ENCODE results near the gene HS3ST3A1.

The HS3ST3A1 gene

GRCh38 chr17:13544765-13545164, 57.0 kb downstream of the HS3ST3A1 start:
- Histone ChIP-seq H3K9ac (ENCODE audit: low read depth, low read length) (no peak overlapping the region), H3K9me3 (ENCODE audit: control insufficient read depth, insufficient read depth, low read length) (no peaks in the 10 kb centered on the region), H3K36me3 (ENCODE audit: control insufficient read depth, insufficient read depth, low read length) (no peaks in the 10 kb centered on the region), H3K4me3 (ENCODE audit: low read depth, low read length) (no peak overlapping the region), H3K4me1 (ENCODE audit: control insufficient read depth, insufficient read depth, low read length) (peaks cover 2% of the 10 kb centered on the region), H3K27me3 (ENCODE audit: control insufficient read depth, insufficient read depth, low read length) (no peaks in the 10 kb centered on the region)

GRCh38 chr17:13544292-13544691, 57.4 kb downstream of the HS3ST3A1 start:
- Histone ChIP-seq H3K4me1 (ENCODE audit: control insufficient read depth, insufficient read depth, low read length) (peaks cover 2% of the 10 kb centered on the region), H3K27me3 (ENCODE audit: control insufficient read depth, insufficient read depth, low read length) (no peaks in the 10 kb centered on the region), H3K9me3 (ENCODE audit: control insufficient read depth, insufficient read depth, low read length) (no peaks in the 10 kb centered on the region), H3K36me3 (ENCODE audit: control insufficient read depth, insufficient read depth, low read length) (no peaks in the 10 kb centered on the region), H3K9ac (ENCODE audit: low read depth, low read length) (no peak overlapping the region), H3K4me3 (ENCODE audit: low read depth, low read length) (no peak overlapping the region)

- Histone ChIP-seq H3K4me3 (ENCODE audit: low read depth, low read length) (no peak overlapping the region), H3K9ac (ENCODE audit: low read depth, low read length) (no peak overlapping the region), H3K9me3 (ENCODE audit: control insufficient read depth, insufficient read depth, low read length) (no peaks in the 10 kb centered on the region), H3K27me3 (ENCODE audit: control insufficient read depth, insufficient read depth, low read length) (no peaks in the 10 kb centered on the region), H3K36me3 (ENCODE audit: control insufficient read depth, insufficient read depth, low read length) (no peaks in the 10 kb centered on the region), H3K4me1 (ENCODE audit: control insufficient read depth, insufficient read depth, low read length) (peaks cover 2% of the 10 kb centered on the region)
Observed at GRCh38 chr17:13542636-13543035, 59.1 kb downstream of the HS3ST3A1 start.

- Histone ChIP-seq H3K36me3 (ENCODE audit: control insufficient read depth, insufficient read depth, low read length) (no peaks in the 10 kb centered on the region), H3K27me3 (ENCODE audit: control insufficient read depth, insufficient read depth, low read length) (no peaks in the 10 kb centered on the region), H3K4me1 (ENCODE audit: control insufficient read depth, insufficient read depth, low read length) (peaks cover 2% of the 10 kb centered on the region), H3K9ac (ENCODE audit: low read depth, low read length) (no peak overlapping the region), H3K9me3 (ENCODE audit: control insufficient read depth, insufficient read depth, low read length) (no peaks in the 10 kb centered on the region), H3K4me3 (ENCODE audit: low read depth, low read length) (no peak overlapping the region)
Observed at GRCh38 chr17:13541032-13541480, 60.7 kb downstream of the HS3ST3A1 start.

GRCh38 chr17:13540546-13540945, 61.2 kb downstream of the HS3ST3A1 start:
- Histone ChIP-seq H3K36me3 (ENCODE audit: control insufficient read depth, insufficient read depth, low read length) (no peaks in the 10 kb centered on the region), H3K4me3 (ENCODE audit: low read depth, low read length) (no peak overlapping the region), H3K27me3 (ENCODE audit: control insufficient read depth, insufficient read depth, low read length) (no peaks in the 10 kb centered on the region), H3K4me1 (ENCODE audit: control insufficient read depth, insufficient read depth, low read length) (peaks cover 2% of the 10 kb centered on the region), H3K9ac (ENCODE audit: low read depth, low read length) (no peak overlapping the region), H3K9me3 (ENCODE audit: control insufficient read depth, insufficient read depth, low read length) (no peaks in the 10 kb centered on the region)

GRCh38 chr17:13539421-13539820, 62.3 kb downstream of the HS3ST3A1 start:
- no peaks in the 10 kb centered on the region for H3K36me3 ChIP-seq (ENCODE audit: control insufficient read depth, insufficient read depth, low read length)
- H3K4me1 ChIP-seq (ENCODE audit: control insufficient read depth, insufficient read depth, low read length), result peaks cover 2% of the 10 kb centered on the region
- H3K9ac ChIP-seq (ENCODE audit: low read depth, low read length), result no peak overlapping the region
- no peaks in the 10 kb centered on the region for H3K27me3 ChIP-seq (ENCODE audit: control insufficient read depth, insufficient read depth, low read length)
- no peak overlapping the region for H3K4me3 ChIP-seq (ENCODE audit: low read depth, low read length)
- H3K9me3 ChIP-seq (ENCODE audit: control insufficient read depth, insufficient read depth, low read length), result no peaks in the 10 kb centered on the region

GRCh38 chr17:13538841-13539411, 62.8 kb downstream of the HS3ST3A1 start:
- no peaks in the 10 kb centered on the region for H3K9me3 ChIP-seq (ENCODE audit: control insufficient read depth, insufficient read depth, low read length)
- H3K36me3 ChIP-seq (ENCODE audit: control insufficient read depth, insufficient read depth, low read length), result no peaks in the 10 kb centered on the region
- H3K4me1 ChIP-seq (ENCODE audit: control insufficient read depth, insufficient read depth, low read length), result peaks cover 2% of the 10 kb centered on the region
- no peak overlapping the region for H3K4me3 ChIP-seq (ENCODE audit: low read depth, low read length)
- H3K9ac ChIP-seq (ENCODE audit: low read depth, low read length), result no peak overlapping the region
- no peaks in the 10 kb centered on the region for H3K27me3 ChIP-seq (ENCODE audit: control insufficient read depth, insufficient read depth, low read length)

GRCh38 chr17:13537871-13538643, 63.7 kb downstream of the HS3ST3A1 start:
- H3K27me3 ChIP-seq (ENCODE audit: control insufficient read depth, insufficient read depth, low read length), result no peaks in the 10 kb centered on the region
- no peak overlapping the region for H3K4me3 ChIP-seq (ENCODE audit: low read depth, low read length)
- H3K36me3 ChIP-seq (ENCODE audit: control insufficient read depth, insufficient read depth, low read length), result no peaks in the 10 kb centered on the region
- no peaks in the 10 kb centered on the region for H3K4me1 ChIP-seq (ENCODE audit: control insufficient read depth, insufficient read depth, low read length)
- no peak overlapping the region for H3K9ac ChIP-seq (ENCODE audit: low read depth, low read length)
- no peaks in the 10 kb centered on the region for H3K9me3 ChIP-seq (ENCODE audit: control insufficient read depth, insufficient read depth, low read length)

GRCh38 chr17:13537167-13537731, 64.5 kb downstream of the HS3ST3A1 start:
- Histone ChIP-seq H3K27me3 (ENCODE audit: control insufficient read depth, insufficient read depth, low read length) (no peaks in the 10 kb centered on the region), H3K4me1 (ENCODE audit: control insufficient read depth, insufficient read depth, low read length) (no peaks in the 10 kb centered on the region), H3K9me3 (ENCODE audit: control insufficient read depth, insufficient read depth, low read length) (no peaks in the 10 kb centered on the region), H3K36me3 (ENCODE audit: control insufficient read depth, insufficient read depth, low read length) (no peaks in the 10 kb centered on the region), H3K9ac (ENCODE audit: low read depth, low read length) (no peak overlapping the region), H3K4me3 (ENCODE audit: low read depth, low read length) (no peak overlapping the region)

- Histone ChIP-seq H3K36me3 (ENCODE audit: control insufficient read depth, insufficient read depth, low read length) (no peaks in the 10 kb centered on the region), H3K4me3 (ENCODE audit: low read depth, low read length) (no peak overlapping the region), H3K9me3 (ENCODE audit: control insufficient read depth, insufficient read depth, low read length) (no peaks in the 10 kb centered on the region)
Observed at GRCh38 chr17:13534946-13535345, 66.8 kb downstream of the HS3ST3A1 start.

GRCh38 chr17:13531721-13532120, 70.0 kb downstream of the HS3ST3A1 start:
- Histone ChIP-seq H3K9ac (ENCODE audit: low read depth, low read length) (no peak overlapping the region), H3K27me3 (ENCODE audit: control insufficient read depth, insufficient read depth, low read length) (no peaks in the 10 kb centered on the region), H3K4me1 (ENCODE audit: control insufficient read depth, insufficient read depth, low read length) (no peaks in the 10 kb centered on the region), H3K4me3 (ENCODE audit: low read depth, low read length) (no peak overlapping the region), H3K9me3 (ENCODE audit: control insufficient read depth, insufficient read depth, low read length) (no peaks in the 10 kb centered on the region), H3K36me3 (ENCODE audit: control insufficient read depth, insufficient read depth, low read length) (no peaks in the 10 kb centered on the region)

More at GRCh38 chr17:13534946-13535345, 66.8 kb downstream of the HS3ST3A1 start:
- no peaks in the 10 kb centered on the region for H3K4me1 ChIP-seq (ENCODE audit: control insufficient read depth, insufficient read depth, low read length)
- H3K9ac ChIP-seq (ENCODE audit: low read depth, low read length), result no peak overlapping the region
- H3K27me3 ChIP-seq (ENCODE audit: control insufficient read depth, insufficient read depth, low read length), result no peaks in the 10 kb centered on the region

- Histone ChIP-seq H3K9ac (ENCODE audit: low read depth, low read length) (no peak overlapping the region), H3K4me1 (ENCODE audit: control insufficient read depth, insufficient read depth, low read length) (no peaks in the 10 kb centered on the region), H3K9me3 (ENCODE audit: control insufficient read depth, insufficient read depth, low read length) (no peaks in the 10 kb centered on the region), H3K27me3 (ENCODE audit: control insufficient read depth, insufficient read depth, low read length) (no peaks in the 10 kb centered on the region), H3K4me3 (ENCODE audit: low read depth, low read length) (no peak overlapping the region), H3K36me3 (ENCODE audit: control insufficient read depth, insufficient read depth, low read length) (no peaks in the 10 kb centered on the region)
Observed at GRCh38 chr17:13525876-13526275, 75.9 kb downstream of the HS3ST3A1 start.

Measured in iPS-15b (cell line).